Measurements from ENCODE around the gene CRACDL. TPM values are rescaled to one million over a fixed set of nuclear protein-coding genes. Genes with fewer than 3 reads are reported as not detected.

The CRACDL gene
- total RNA-seq, 1 experiment from 2014 or later, result 2.4 TPM

GRCh38 chr2:98824256-98825019 lies 111.6 kb downstream of the CRACDL start:
- ChIA-PET POLR2A (no interaction called here), CTCF (no interaction called here)
- no TSS peak for BruUV-seq (replicated peaks)
- H3K4me1 ChIP-seq (ENCODE audit: control insufficient read depth, insufficient read depth, low read length), result no peaks in the 10 kb centered on the region
- H3K27ac ChIP-seq (ENCODE audit: low read length), result no peak overlapping the region
- TF ChIP-seq POLR2AphosphoS5 (IDR thresholded peaks at IDR 0.05; ENCODE audit: low read depth, low read length) (no peak), SIN3A (IDR thresholded peaks at IDR 0.05; ENCODE audit: borderline replicate concordance, insufficient read depth, low read depth, low read length) (no peak), REST (IDR thresholded peaks at IDR 0.05; ENCODE audit: insufficient read depth in 1 of 2, low read depth in 2 of 2, low read length in 1 of 2) (no peak), TCF7L2 (IDR thresholded peaks at IDR 0.05; ENCODE audit: low read depth, low read length) (no peak)
- TF ChIP-seq, protein P1, sequence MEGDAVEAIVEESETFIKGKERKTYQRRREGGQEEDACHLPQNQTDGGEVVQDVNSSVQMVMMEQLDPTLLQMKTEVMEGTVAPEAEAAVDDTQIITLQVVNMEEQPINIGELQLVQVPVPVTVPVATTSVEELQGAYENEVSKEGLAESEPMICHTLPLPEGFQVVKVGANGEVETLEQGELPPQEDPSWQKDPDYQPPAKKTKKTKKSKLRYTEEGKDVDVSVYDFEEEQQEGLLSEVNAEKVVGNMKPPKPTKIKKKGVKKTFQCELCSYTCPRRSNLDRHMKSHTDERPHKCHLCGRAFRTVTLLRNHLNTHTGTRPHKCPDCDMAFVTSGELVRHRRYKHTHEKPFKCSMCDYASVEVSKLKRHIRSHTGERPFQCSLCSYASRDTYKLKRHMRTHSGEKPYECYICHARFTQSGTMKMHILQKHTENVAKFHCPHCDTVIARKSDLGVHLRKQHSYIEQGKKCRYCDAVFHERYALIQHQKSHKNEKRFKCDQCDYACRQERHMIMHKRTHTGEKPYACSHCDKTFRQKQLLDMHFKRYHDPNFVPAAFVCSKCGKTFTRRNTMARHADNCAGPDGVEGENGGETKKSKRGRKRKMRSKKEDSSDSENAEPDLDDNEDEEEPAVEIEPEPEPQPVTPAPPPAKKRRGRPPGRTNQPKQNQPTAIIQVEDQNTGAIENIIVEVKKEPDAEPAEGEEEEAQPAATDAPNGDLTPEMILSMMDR (IDR thresholded peaks at IDR 0.05), result no peak
- H3K27me3 ChIP-seq (ENCODE audit: control insufficient read depth, insufficient read depth, low read length), result peaks cover 2% of the 10 kb centered on the region; the same call in 1 of the 2 replicates
- no peaks in the 10 kb centered on the region for H3K9me3 ChIP-seq (ENCODE audit: control insufficient read depth, insufficient read depth, low read depth, low read length)
- ATAC-seq, result no peak
- H3K4me3 ChIP-seq (ENCODE audit: low read depth in 2 of 2, low read length in 2 of 2), result no peak overlapping the region
- in situ Hi-C loops (cut with HindIII; ENCODE audit: low pct_unique_long_range_greater_than_20kb, low sequenced_read_pairs) (no loop called here), intact Hi-C loops (cut with micrococcal nuclease; ENCODE audit: unreplicated experiment) (no loop called here)
- no peaks in the 10 kb centered on the region for H3K36me3 ChIP-seq (ENCODE audit: control insufficient read depth, insufficient read depth, low read length)
- DNase-seq (ENCODE audit: low read depth, low spot score), result no peak

DNA sequence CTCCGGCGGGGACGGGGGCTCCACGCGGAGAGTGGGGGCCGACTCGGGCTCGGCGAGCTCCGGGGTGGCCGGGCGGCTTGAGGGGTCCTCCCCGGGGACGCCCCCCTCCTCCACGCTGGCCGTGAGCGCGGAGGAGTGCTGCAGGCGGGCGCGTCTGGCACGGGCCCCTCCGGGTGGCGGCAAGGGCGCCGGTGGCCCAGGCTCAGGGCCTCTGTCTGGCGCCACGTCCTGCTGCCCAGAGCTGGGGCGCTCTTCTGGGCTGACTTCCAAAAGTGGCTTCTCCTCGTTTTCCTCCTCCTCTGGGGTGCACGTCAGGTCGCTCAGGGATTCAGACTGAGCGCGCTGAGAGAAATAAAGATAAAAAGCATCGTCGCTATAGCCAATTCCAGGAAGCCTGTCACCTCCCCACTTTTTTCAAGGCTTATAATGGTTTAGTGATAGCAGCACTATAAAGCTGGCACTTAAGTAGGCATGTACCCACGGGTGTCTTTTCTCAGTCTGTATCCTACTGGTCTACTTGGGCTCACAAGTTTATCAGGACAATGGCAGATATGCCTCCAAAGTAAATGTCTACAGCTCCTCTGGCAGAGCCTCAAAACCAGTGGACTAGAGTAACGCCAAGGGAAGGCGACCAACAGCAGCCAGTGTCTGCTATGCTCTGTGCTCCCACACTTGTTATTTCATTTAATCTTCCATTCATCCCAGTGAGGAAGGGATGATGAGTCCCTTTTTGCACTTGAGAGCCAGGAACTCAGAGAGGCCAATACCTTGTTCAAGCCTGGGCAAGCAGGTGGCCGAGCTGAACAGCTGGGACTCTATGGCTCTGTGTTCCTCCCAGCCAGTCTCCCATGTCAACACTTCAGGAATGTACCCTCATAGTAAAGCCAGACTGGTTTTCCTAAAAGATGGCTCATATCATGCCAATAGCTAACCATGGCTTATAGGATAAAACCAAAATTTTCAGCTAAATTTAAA lies 112.5 kb downstream of the CRACDL start:
- ChIA-PET CTCF (no interaction called here), POLR2A (no interaction called here)
- Histone ChIP-seq H3K4me1 (ENCODE audit: control insufficient read depth, insufficient read depth, low read length) (no peaks in the 10 kb centered on the region), H3K36me3 (ENCODE audit: control insufficient read depth, insufficient read depth, low read length) (no peaks in the 10 kb centered on the region), H3K27ac (ENCODE audit: low read length) (no peak overlapping the region), H3K4me3 (ENCODE audit: low read depth in 2 of 2, low read length in 2 of 2) (no peak overlapping the region), H3K27me3 (ENCODE audit: control insufficient read depth, insufficient read depth, low read length) (peaks cover 2% of the 10 kb centered on the region; the same call in 1 of the 2 replicates), H3K9me3 (ENCODE audit: control insufficient read depth, insufficient read depth, low read depth, low read length) (no peaks in the 10 kb centered on the region)
- intact Hi-C loops (cut with micrococcal nuclease; ENCODE audit: unreplicated experiment), result no loop called here
- DNase-seq (ENCODE audit: low read depth, low spot score) (no peak), ATAC-seq (no peak)
- no peak for TF ChIP-seq TCF7L2 (IDR thresholded peaks at IDR 0.05; ENCODE audit: low read depth, low read length)
- TF ChIP-seq, protein P1 (IDR thresholded peaks at IDR 0.05), result no peak
- TF ChIP-seq REST (IDR thresholded peaks at IDR 0.05; ENCODE audit: insufficient read depth in 1 of 2, low read depth in 2 of 2, low read length in 1 of 2), result no peak
- no peak for TF ChIP-seq POLR2AphosphoS5 (IDR thresholded peaks at IDR 0.05; ENCODE audit: low read depth, low read length)
- no peak for TF ChIP-seq SIN3A (IDR thresholded peaks at IDR 0.05; ENCODE audit: borderline replicate concordance, insufficient read depth, low read depth, low read length)
- no TSS peak for BruUV-seq (replicated peaks)
- in situ Hi-C loops (cut with HindIII; ENCODE audit: low pct_unique_long_range_greater_than_20kb, low sequenced_read_pairs), result no loop called here

Data from Panc1 (cell line).